HG03439 (cell line): ENCODE results near the gene ADGRL1.

Source experiments
- ATAC-seq: cut with Tn5 transposase; IDR thresholded peaks from one replicate; pipeline ENCODE4 v1.9.1; 2021; ENCODE audit warnings: mild to moderate bottlenecking, moderate library complexity; ENCODE audit not compliant: unreplicated experiment

ADGRL1 gene

DNA sequence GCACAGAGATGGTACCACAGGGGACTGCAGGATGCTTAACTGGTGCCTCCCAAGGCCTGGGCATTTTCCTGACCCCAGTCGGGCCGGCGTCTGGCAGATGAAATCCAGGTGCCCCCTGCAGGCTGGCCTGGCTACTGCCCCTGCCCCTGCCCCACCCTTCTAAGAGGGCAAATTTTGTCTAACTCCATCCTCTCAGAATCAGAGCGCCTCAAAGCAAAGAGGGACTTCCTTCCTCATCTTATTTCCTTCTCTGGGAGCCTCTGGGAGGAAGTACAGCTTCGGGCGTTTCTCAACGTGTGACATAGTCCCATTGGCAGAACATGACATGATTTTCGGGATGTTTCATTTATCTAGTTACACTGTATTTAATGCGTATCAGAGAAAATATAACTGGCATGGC is 91.1 kb downstream of the ADGRL1 start:
- no peak for ATAC-seq

DNA sequence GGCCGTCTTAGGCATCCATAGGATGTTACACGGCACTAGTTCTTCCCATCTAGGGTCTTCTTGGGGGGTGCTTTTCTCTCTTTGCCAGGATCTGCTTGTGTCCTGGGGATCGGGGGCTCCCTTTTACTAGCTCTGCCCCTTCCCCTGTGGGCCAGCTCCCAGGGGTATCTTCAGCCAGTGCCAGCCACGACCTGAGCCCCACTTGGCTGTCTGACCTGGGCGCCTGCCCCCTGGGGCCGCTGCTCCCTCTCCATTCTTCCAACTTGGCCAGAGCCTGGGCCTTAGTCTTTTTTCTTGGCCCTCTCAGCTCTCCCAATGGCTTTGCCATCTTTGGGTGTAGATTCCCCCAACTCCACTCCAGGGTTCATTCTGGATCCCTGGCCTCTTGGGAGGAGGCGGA is 91.5 kb downstream of the ADGRL1 start:
- no peak for ATAC-seq

DNA sequence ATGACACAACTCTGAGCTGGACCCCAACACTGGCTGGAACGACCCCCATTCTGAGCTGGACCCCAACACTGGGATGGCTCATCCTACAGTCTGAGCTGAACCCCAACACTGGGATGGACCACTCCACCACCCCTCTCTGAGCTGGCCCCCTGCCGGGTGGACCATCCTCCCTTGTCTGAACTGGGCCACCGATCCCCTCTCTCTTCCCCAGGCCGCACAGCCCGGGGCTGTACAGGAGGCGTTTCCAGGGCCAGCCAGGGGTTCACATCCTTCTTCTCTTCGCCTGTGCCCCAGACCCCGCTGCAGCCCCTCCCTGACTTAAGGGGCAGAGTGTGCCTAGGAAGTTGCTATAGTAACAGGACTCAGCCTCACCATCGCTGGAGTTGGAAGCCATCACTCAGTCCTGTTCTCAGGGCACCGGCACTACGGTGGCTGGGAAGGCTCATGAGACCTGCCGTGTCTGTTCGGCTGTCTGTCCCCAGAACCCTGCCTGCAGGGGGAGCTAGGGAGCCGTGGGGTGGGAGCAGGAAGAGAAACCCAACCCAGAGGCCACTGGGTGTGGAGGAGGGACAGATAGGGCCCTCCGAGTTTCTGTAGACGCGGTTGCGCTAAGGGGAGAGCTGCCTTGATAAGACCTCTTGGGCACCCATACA is 92.1 kb downstream of the ADGRL1 start:
- ATAC-seq: no peak

DNA sequence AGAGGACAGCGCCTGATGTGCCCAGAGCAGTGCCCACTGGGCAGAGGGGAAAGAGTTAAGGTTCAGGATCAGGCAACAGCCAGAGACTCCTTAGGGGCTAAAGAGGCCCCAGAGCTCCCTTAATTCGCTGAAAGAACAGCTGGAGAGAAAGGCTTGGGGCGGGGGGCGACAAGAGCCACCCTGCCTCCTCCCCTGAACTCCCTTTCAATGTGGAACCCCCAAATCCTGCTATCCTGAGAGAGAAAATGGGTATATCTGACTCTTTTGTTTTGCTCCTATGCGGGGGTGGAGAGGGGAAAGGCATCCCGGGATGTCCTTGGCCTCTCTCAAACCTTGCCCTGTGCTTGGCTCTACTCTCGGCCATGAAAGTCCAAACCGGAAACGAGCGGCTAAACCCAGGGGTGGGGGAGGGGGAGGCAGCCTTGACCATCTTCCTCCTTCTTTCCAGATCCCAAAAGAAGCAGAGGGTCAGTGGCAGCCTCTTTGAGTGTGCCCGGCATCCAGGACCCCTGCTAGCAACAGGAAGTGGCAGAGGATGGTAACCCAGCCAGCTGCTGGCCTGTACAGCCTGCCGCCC is 93.1 kb downstream of the ADGRL1 start:
- ATAC-seq: no peak

DNA sequence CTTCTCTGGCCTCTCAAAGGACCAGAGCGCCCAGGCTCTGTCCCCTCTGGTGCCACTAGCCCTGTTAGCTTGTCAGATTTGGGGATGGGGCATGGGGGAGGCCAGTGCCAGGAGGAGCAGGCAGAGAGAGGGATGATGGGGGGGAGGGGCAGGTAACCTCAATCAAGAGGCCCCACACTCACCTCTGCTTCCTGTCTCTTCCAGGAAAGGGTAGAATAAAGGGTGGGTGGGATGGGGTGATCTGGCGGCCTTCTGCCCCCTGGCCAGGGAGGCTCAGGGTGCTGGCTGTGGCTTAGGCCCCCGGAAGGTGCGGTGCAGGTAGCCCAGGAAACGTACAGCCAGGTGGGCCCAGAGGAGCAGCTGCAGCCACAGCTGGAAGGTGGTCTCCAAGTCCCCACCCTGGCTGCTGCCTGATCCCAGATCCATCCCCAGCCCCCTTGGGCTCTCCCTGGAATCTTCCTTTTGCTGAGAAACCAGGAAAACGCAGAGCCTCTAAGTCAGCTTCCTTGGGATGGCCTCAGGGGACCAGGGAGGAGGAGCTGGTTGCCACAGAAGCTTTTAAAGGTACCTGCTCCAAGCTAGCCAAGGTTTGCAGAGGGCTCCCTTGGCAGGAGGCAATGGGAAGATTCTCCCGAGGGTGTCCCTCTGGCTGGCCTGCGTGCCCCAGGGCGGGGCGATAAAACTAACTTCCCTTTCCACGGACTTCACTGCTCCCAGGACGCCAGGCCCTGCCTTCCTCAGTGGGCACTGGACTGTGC is 93.7 kb downstream of the ADGRL1 start:
- no peak for ATAC-seq

DNA sequence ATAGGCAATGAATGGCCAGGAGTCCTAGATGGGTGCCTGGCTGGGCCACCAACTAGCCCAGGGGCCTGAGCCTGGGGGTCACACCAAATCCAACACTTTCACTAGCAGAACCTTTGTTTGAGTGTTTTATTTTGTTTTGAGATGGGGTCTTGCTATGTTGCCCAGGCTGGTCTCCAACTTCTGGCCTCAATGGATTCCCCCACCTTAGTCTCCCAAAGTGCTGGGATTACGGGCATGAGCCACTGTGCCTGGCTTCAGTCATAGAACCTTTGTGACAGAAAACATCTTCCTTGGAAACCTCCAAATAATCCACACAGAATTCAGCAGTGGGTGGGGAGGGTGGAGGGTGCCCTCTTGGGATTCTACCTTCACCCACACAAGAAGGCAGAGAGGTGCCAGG is 94.5 kb downstream of the ADGRL1 start:
- no peak for ATAC-seq

DNA sequence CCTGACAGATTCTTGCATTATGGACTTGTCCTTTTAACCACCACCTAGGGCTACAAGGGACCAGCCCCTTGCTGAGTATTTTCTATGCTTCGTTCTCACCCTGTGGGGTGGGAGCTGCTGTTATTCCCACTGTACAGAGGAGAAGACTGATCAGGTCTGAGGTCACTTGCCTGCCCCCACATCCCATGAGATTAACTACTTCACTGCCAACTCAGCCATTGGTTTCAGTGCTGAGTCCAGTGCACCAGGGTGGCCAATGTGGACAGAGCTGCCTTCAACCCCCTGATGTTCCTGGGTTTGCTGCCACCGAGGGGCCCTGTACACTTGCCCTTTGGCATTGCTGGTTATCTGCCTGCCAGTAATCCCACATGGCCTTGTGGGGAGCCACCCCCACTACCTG is 95.3 kb downstream of the ADGRL1 start:
- ATAC-seq: no peak

DNA sequence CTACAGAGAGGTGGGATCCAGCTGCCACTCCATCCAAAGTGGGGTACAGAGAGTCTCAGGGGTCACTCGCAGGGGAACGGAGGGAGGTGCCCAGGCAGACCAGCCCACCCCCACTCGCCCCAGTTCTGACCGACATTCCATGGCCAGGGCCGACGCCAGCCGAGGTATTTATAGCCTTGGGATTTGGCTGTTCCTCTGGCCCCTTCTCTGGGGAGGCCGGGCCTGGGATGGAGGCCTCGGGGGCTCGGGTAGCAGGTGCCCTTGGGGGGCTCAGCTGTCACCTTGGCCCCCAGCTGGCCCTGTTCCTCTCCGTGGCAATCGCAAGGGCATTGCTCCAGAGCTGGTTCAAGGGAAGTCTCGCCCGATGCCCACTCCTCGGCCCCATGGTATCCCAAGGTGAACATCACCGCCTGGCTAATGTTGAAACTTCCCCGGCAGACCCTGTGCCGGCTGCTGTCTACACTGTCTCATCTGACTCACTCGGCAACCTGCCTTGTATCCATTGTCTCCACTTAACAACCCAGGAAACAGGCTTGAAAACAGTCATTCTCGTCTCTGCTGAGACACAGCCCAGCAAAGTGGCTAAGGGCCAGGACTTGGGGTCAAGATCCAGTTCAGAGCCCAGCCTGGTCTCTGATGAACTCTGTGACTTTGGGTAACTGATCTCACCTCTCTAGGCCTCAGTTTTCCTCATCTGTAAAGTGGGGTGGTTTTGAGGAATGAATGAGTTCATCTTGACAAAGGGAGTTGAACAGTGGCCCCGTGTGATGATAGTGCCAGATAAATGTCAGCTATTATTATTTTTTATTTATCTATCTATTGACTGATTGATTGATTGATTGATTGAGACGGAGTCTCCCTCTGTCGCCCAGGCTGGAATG is 98.1 kb downstream of the ADGRL1 start:
- ATAC-seq: no peak

DNA sequence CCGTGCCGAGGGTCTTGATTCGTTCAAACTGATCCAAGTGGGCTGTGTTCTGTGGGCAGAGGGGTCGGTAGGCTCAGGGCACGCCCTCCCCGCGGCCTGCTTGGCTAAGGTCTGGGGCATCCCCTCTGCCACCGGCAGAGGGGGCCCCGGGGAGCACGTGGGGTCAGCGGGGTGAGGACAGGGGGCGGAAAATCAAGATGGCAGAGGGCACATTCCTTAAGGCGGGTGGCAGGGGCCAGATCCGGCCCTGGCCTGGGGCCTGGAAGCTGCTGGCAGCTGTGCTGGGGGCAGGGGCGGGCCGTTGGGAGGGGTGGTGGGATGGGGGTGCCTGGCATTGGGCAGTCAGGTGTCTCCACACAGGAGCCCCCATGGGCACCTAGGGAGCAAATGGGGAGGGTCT is 99.1 kb downstream of the ADGRL1 start:
- no peak for ATAC-seq

DNA sequence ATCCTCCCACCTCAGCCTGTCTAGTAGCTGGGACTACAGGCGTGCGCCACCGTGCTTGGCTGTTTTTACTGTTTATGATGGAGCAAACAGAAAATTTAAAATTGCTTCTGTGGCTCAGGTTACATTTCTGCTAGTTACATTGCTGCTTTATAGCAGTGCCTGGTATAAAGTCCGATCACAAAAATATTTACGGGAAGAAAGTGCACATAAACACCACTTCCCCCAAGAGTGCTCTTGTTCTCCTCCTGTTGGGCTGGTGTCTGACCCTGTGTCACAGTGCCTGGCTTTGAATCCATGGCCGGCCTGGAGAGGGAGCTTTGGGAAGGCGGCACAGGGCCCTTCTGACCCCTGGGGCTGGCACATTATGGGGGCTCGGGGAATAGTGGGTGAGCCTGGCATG is 100.3 kb downstream of the ADGRL1 start:
- ATAC-seq: no peak

DNA sequence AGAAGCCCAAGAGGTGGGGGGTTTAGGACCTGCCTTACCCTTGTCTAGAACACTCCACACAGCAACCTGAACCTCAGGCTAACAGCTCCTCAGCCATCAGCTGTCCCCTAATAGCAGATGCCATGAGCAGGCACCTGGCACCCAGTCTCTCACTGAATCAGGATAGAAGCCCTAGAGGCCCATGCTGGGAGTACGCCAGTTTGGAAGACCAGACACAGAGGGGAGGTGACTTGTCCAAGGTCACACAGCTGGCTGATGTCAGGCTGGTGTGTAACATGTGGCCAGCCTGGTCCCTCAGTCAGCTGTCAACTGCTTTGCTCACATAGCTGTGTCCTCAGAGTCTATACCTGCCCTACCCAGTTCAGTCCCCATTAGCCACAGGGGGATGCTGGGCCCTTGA is 102.7 kb downstream of the ADGRL1 start:
- ATAC-seq: no peak

DNA sequence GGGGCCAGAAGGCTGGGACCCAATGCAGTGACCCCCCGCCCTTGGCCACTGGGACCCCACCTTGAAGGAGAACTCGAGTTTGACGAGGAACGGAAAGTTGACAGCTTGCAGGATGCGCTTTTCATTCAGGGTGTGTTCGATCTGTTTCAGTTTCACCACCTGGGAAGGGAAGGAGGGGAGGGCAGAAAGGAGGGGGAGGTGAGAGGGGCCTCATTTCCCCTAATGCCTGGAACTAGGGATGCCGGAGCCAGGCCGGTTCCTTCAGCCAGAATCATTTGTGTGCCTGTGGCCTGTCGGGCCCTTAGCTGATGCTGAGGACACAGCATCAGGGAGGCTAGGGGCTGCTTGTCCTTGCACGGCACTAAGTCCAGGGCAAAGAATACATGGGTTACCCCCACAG is 103.2 kb downstream of the ADGRL1 start:
- ATAC-seq: no peak

DNA sequence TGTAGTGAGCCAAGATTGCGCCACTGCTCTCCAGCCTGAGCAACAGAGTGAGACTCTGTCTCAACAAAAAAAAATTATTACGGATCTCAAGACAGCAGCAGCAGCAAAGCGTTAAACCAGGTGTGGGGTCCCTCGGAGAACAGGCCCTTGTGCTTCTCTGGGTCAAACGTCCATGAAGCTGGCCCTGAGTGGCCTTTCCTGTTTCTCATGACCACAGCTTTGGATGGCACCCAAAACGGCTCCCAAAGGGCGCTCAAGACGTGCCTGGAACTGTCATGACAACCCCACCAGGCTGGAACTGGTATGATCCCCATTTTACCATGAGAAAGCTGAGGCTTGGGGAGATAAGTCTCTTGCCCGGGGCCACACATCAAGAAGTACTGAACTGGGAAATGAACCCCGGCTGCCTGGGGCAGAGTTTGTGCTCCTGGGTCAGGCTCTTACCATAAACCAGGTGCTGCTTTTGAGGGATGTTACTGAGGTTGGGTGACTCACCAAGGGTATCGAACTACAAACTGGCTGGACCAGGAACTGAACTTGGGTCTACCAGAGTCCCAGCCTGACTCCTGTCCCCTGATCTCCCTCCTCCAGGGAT is 103.8 kb downstream of the ADGRL1 start:
- ATAC-seq: no peak

DNA sequence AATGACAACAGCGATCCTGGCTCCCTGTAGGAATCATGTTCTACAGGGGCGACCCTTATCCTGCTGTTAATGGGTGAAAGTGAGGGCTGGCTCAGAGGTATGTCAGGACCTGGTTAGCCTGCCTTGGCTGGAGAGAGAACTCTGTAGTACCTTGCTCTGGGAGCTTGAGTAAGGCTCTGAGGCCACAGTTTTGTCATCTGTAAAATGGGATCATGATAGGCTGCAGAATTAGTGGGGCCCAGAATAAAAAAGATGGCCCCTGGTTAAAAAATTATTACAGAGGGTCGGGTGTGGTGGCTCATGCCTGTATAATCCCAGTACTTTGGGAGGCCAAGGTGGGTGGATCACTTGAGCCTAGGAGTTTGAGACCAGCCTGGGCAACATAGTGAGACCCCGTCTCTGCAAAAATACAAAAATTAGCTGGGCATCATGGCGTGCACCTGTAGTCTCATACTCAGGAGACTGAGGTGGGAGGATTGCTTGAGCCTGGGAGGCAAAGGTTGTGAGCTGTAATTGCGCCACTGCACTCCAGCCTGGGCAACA is 104.9 kb downstream of the ADGRL1 start:
- no peak for ATAC-seq
